Omental fat pad (tissue), 4 donors: ENCODE data around the gene ATP4A. TPM values are rescaled to one million over a fixed set of nuclear protein-coding genes. Genes with fewer than 3 reads are reported as not detected.

ENCODE experiments used
- ATAC-seq: fragments of 150-250 bp; one replicate; pipeline ENCODE4 v1.9.1; 2016; ENCODE audit warnings: mild to moderate bottlenecking, moderate library complexity; ENCODE audit not compliant: low FRiP score
- DNase-seq: peaks from one replicate; pipeline ENCODE4 v3.0.0-alpha.2; 2019; ENCODE audit warnings: low spot score
- CTCF ChIP-seq, 3 donors: fragments of 450-650 bp; IDR thresholded peaks; one replicate each; pipeline ENCODE4 v1.5.1; 2016 to 2017; ENCODE audit warnings: antibody characterized with exemption in 3 of 3, mild to moderate bottlenecking in 3 of 3, moderate library complexity in 2 of 3
- total RNA-seq, 4 donors: library from RNA; depleted of rRNA; stranded (reverse); fragments of >200 nt; gene quantifications; one replicate each; pipeline ENCODE4 v1.1.0, GENCODE V29; 2016

ATP4A gene
- total RNA-seq, 4 donors from 2014 or later, result not detected

- no peak for TF ChIP-seq CTCF (IDR thresholded peaks at IDR 0.05)
Measured at GRCh38 chr19:35521124-35521743, 42.2 kb downstream of the ATP4A start.

GRCh38 chr19:35519291-35519690, 44.2 kb downstream of the ATP4A start:
- DNase-seq, result no peak
- no peak for TF ChIP-seq CTCF (IDR thresholded peaks at IDR 0.05)
- no peak for ATAC-seq

More at GRCh38 chr19:35521124-35521743, 42.2 kb downstream of the ATP4A start:
- no peak for DNase-seq
- ATAC-seq, result no peak

- ATAC-seq, result no peak
- no peak for DNase-seq
- no peak for TF ChIP-seq CTCF (IDR thresholded peaks at IDR 0.05)
Measured at GRCh38 chr19:35518313-35518712, 45.1 kb downstream of the ATP4A start.

- TF ChIP-seq CTCF (IDR thresholded peaks at IDR 0.05), result no peak
- DNase-seq (no peak), ATAC-seq (no peak)
Measured at GRCh38 chr19:35517342-35517741, 46.1 kb downstream of the ATP4A start.

GRCh38 chr19:35516310-35516709, 47.1 kb downstream of the ATP4A start:
- no peak for TF ChIP-seq CTCF (IDR thresholded peaks at IDR 0.05)
- DNase-seq (no peak), ATAC-seq (no peak)

- TF ChIP-seq CTCF (IDR thresholded peaks at IDR 0.05), result no peak
- peak; percentile 68 for ATAC-seq
- DNase-seq, result no peak
Measured at GRCh38 chr19:35514282-35514809, 49.1 kb downstream of the ATP4A start.

- DNase-seq, result no peak
- ATAC-seq, result peak; percentile 59
- no peak for TF ChIP-seq CTCF (IDR thresholded peaks at IDR 0.05)
Measured at GRCh38 chr19:35513628-35514281, 49.7 kb downstream of the ATP4A start, which contains the start of gene DMKN. DMKN (minus strand) TSS chr19:35513649; CDS start chr19:35513475, 174 bp downstream.
